Endothelial cell of umbilical vein (primary cell): ENCODE measurements around the gene GJA1. TPM values are rescaled to one million over a fixed set of nuclear protein-coding genes. Genes with fewer than 3 reads are reported as not detected.

Experiments used
- BruUV-seq: library from RNA; stranded (reverse); fragments of 400-500 nt; replicated peaks from 2 replicates; lab custom pipeline; 2021; lab: Mats Ljungman, UMichigan
- CTCF ChIA-PET: fragments of 300-600, 350-600 bp; sonication (Branson Sonifier 250); formaldehyde crosslinking; loops from one replicate; lab custom pipeline; 2021; ENCODE audit warnings: antibody characterized with exemption, inconsistent platforms; lab: Charles Lee
- POLR2A ChIA-PET: fragments of 300-600, 350-600 bp; sonication (Branson Sonifier 250); formaldehyde crosslinking; loops from one replicate; lab custom pipeline; 2021; ENCODE audit warnings: antibody characterized with exemption, inconsistent platforms; lab: Charles Lee
- DNase-seq: peaks from one replicate; pipeline ENCODE4 v3.0.0-alpha.2; 2011; ENCODE audit warnings: low read depth, low spot score
- FAIRE-seq: peaks from 2 replicates; lab custom pipeline; 2011; peaks lifted over from hg19 to GRCh38; lab: Jason Lieb, UNC
- H2AFZ ChIP-seq: 2 replicates; pipeline ENCODE4 v1.6.0; 2012; ENCODE audit warnings: low read depth, low read length, control low read depth, inconsistent platforms
- H3K27ac ChIP-seq: 2 replicates; pipeline ENCODE4 v1.5.1; 2011; ENCODE audit warnings: low read depth, mild to moderate bottlenecking, control low read depth, low read length, moderate library complexity; ENCODE audit not compliant: insufficient read depth
- H3K27me3 ChIP-seq, 2 experiments: 2 replicates each; pipeline versions ENCODE4 v1.6.0 to v1.6.1; 2011; ENCODE audit warnings: low read length in 2 of 2, mixed read lengths in 1 of 2; ENCODE audit not compliant: control insufficient read depth in 2 of 2, insufficient read depth in 2 of 2
- H3K36me3 ChIP-seq, 2 experiments: 2 replicates in 1 of 2; 3 replicates in 1 of 2; pipeline ENCODE4 v1.5.1; 2011; ENCODE audit warnings: low read length in 2 of 2, mild to moderate bottlenecking in 1 of 2, moderate library complexity in 1 of 2; ENCODE audit not compliant: control insufficient read depth in 2 of 2, insufficient read depth in 2 of 2; ENCODE audit errors: extremely low read depth in 1 of 2
- H3K4me1 ChIP-seq: 3 replicates; pipeline ENCODE4 v1.5.1; 2011; ENCODE audit warnings: mild to moderate bottlenecking, low read length; ENCODE audit not compliant: control insufficient read depth, insufficient read depth; ENCODE audit errors: extremely low read depth
- H3K4me2 ChIP-seq: 2 replicates; pipeline ENCODE4 v1.6.1; 2011; ENCODE audit warnings: low read length, control low read depth, mixed read lengths; ENCODE audit not compliant: insufficient read depth
- H3K4me3 ChIP-seq, 3 experiments: fragments of 200-600 bp in 1 of 3; sonication (generic), shearing (Covaris generic) in 1 of 3; replicated peaks in 1 of 3; 2 replicates each; pipeline ENCODE4 v1.5.1; 2011 to 2016; ENCODE audit warnings: control low read depth in 3 of 3, low read length in 3 of 3, mild to moderate bottlenecking in 2 of 3, inconsistent platforms in 1 of 3, low read depth in 1 of 3, moderate library complexity in 1 of 3; ENCODE audit not compliant: insufficient read depth in 1 of 3
- H3K79me2 ChIP-seq: 2 replicates; pipeline ENCODE4 v1.6.0; 2012; ENCODE audit warnings: low read length, inconsistent platforms; ENCODE audit not compliant: control insufficient read depth, insufficient read depth
- H3K9ac ChIP-seq: replicated peaks from 2 replicates; pipeline ENCODE3; 2011; ENCODE audit warnings: low read length, control low read depth; ENCODE audit not compliant: insufficient read depth; ENCODE audit errors: extremely low read depth
- H3K9me1 ChIP-seq: replicated peaks from 3 replicates; pipeline ENCODE4 v1.6.0; 2011; ENCODE audit warnings: mild to moderate bottlenecking, low read length; ENCODE audit not compliant: control insufficient read depth, insufficient read depth; ENCODE audit errors: extremely low read depth
- H3K9me3 ChIP-seq: replicated peaks from 2 replicates; pipeline ENCODE4 v1.5.1; 2012; ENCODE audit warnings: low read length, inconsistent platforms; ENCODE audit not compliant: control insufficient read depth, insufficient read depth
- H4K20me1 ChIP-seq: replicated peaks from 2 replicates; pipeline ENCODE3; 2011; ENCODE audit warnings: mild to moderate bottlenecking, low read length; ENCODE audit not compliant: control insufficient read depth, insufficient read depth; ENCODE audit errors: extremely low read depth
- CTCF ChIP-seq, 2 donors: IDR thresholded peaks; 1 replicate in 1 of 2; 2 replicates in 1 of 2; pipeline ENCODE4 v1.5.1; 2011; ENCODE audit warnings: low read length in 2 of 2, mild to moderate bottlenecking in 2 of 2, moderate library complexity in 2 of 2, control low read depth in 1 of 2, inconsistent platforms in 1 of 2, low read depth in 1 of 2; ENCODE audit not compliant: insufficient read depth in 1 of 2; ENCODE audit errors: extremely low read depth in 1 of 2
- EZH2 ChIP-seq: IDR thresholded peaks from 2 replicates; pipeline ENCODE4 v1.6.1; 2012; ENCODE audit warnings: borderline replicate concordance, low read depth, mild to moderate bottlenecking, moderate library complexity, low read length, inconsistent platforms; ENCODE audit not compliant: severe bottlenecking
- FOS ChIP-seq: IDR thresholded peaks from 2 replicates; pipeline ENCODE4 v1.6.1; 2011; ENCODE audit warnings: mild to moderate bottlenecking, low read length, moderate library complexity, borderline replicate concordance; ENCODE audit not compliant: insufficient read depth
- GATA2 ChIP-seq: IDR thresholded peaks from 2 replicates; pipeline ENCODE4 v1.7.0; 2011; ENCODE audit warnings: low read depth, mild to moderate bottlenecking, moderate library complexity, mixed read lengths, low read length; ENCODE audit not compliant: insufficient read length, insufficient read depth
- JUN ChIP-seq: IDR thresholded peaks from 2 replicates; pipeline ENCODE4 v1.6.1; 2011; ENCODE audit warnings: borderline replicate concordance, low read depth; ENCODE audit not compliant: insufficient read length, insufficient read depth
- MYC ChIP-seq: IDR thresholded peaks from one replicate; pipeline ENCODE4 v1.6.1; 2011; ENCODE audit warnings: mild to moderate bottlenecking, low read depth, low read length
- POLR2A ChIP-seq: IDR thresholded peaks from 2 replicates; pipeline ENCODE4 v1.6.1; 2012; ENCODE audit warnings: low read depth, mild to moderate bottlenecking, control low read depth, low read length
- POLR2AphosphoS5 ChIP-seq: IDR thresholded peaks from 2 replicates; pipeline ENCODE4 v1.6.1; 2012; ENCODE audit warnings: low read depth, mild to moderate bottlenecking, control low read depth, low read length, moderate library complexity; ENCODE audit not compliant: insufficient read depth
- dilution Hi-C: fragments of 300-500 bp; cut with MboI; formaldehyde crosslinking; loops from one replicate; pipeline ENCODE4 v1.15.0; 2019; ENCODE audit warnings: low sequenced_read_pairs; ENCODE audit not compliant: extremely low pct_ligation_motif_present
- intact Hi-C: fragments of 100-400 bp; cut with micrococcal nuclease; formaldehyde crosslinking; loops from one replicate; pipeline ENCODE4 v1.10.0; 2022
- polyA plus RNA-seq, 4 experiments: library from polyadenylated mRNA; depleted of rRNA in 3 of 4; stranded (reverse) in 3 of 4; unstranded in 1 of 4; fragments of >200 nt; gene quantifications; 2 replicates each; pipeline versions ENCODE4 v1.2.1 to v1.2.3, GENCODE V29; 2011 to 2012; ENCODE audit warnings: missing spikeins in 1 of 4
- total RNA-seq: library from RNA; stranded (reverse); gene quantifications from 2 replicates; pipeline ENCODE4 v1.2.3, GENCODE V29; 2021
- TF ChIP-seq, protein P1 (sequence below): IDR thresholded peaks from 2 replicates; pipeline ENCODE4 v1.6.1; 2011; ENCODE audit not compliant: insufficient read depth, insufficient read length

The GJA1 gene
- total and polyA plus RNA-seq, 2 donors (not counting 3 experiments of a cell fraction or from before 2014, with no cell fraction given), result 185 to 235 TPM

DNA sequence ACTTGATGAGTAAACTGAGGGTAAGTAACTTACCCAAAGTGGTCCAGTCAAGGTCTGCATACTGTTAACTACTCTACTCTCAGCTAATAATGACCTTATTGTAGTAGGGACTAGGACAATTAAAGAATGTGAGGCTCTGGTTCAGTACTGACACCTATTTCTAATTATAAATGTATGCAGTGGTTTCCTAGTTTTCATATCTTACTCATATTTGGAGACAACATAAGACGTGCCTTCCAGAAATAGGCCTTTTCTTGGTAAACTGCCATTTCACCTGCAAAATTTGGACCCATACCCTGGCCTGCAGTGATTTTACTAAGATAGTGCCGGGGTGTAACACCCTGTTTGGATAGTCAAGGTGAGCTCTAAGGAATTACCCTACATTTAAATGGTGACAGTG is 24.7 kb downstream of the GJA1 start:
- Histone ChIP-seq H3K27me3 (no peaks in the 10 kb centered on the region), H3K27ac (no peak overlapping the region), H3K9ac (no peak overlapping the region), H3K9me3 (no peaks in the 10 kb centered on the region), H3K79me2 (no peaks in the 10 kb centered on the region), H2AFZ (no peak overlapping the region), H4K20me1 (no peaks in the 10 kb centered on the region), H3K9me1 (no peaks in the 10 kb centered on the region), H3K36me3 (no peaks in the 10 kb centered on the region), H3K4me3 (no peak overlapping the region), H3K4me1 (no peaks in the 10 kb centered on the region), H3K4me2 (no peak overlapping the region)
- TF ChIP-seq, protein P1, sequence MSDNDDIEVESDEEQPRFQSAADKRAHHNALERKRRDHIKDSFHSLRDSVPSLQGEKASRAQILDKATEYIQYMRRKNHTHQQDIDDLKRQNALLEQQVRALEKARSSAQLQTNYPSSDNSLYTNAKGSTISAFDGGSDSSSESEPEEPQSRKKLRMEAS, result no peak
- TF ChIP-seq EZH2 (no peak), GATA2 (no peak), CTCF (IDR thresholded peaks at IDR 0.05; ENCODE audit: extremely low read depth in 1 of 2, insufficient read depth in 1 of 2, low read depth in 1 of 2, low read length in 2 of 2) (no peak), MYC (no peak), POLR2A (no peak), JUN (no peak), FOS (no peak), POLR2AphosphoS5 (no peak)
- intact Hi-C loops, result no loop called here
- ChIA-PET CTCF (no interaction called here), POLR2A (no interaction called here)
- dilution Hi-C loops, result no loop called here
- BruUV-seq, result no TSS peak
- FAIRE-seq (no peak), DNase-seq (no peak)
